Lower lobe of right lung (tissue), 2 donors: ENCODE measurements around the gene GMDS. TPM values are rescaled to one million over a fixed set of nuclear protein-coding genes. Genes with fewer than 3 reads are reported as not detected.
A peak's percentile ranks its signal among the peaks of the same experiment; 100 is the strongest.

ENCODE experiments used
- ATAC-seq, 2 donors: fragments of 200-7000 bp; cut with Tn5 transposase; one replicate each; pipeline ENCODE4 v1.9.1; 2020 to 2022; ENCODE audit warnings: mild to moderate bottlenecking in 2 of 2, moderate library complexity in 2 of 2
- DNase-seq: peaks from one replicate; pipeline ENCODE4 v3.0.0-alpha.2; 2020
- H3K27ac ChIP-seq: fragments of 200-600 bp; one replicate; pipeline ENCODE4 v1.8.0; 2022
- H3K27me3 ChIP-seq: fragments of 200-600 bp; one replicate; pipeline ENCODE4 v1.8.0; 2022; ENCODE audit warnings: low read depth
- H3K36me3 ChIP-seq: fragments of 200-600 bp; one replicate; pipeline ENCODE4 v1.8.0; 2022; ENCODE audit warnings: mild to moderate bottlenecking
- H3K4me1 ChIP-seq: fragments of 200-600 bp; one replicate; pipeline ENCODE4 v1.8.0; 2022
- H3K4me3 ChIP-seq: fragments of 200-600 bp; one replicate; pipeline ENCODE4 v1.8.0; 2022; ENCODE audit warnings: mild to moderate bottlenecking
- H3K9me3 ChIP-seq: fragments of 200-600 bp; one replicate; pipeline ENCODE4 v1.8.0; 2022
- CTCF ChIP-seq: fragments of 200-600 bp; IDR thresholded peaks from one replicate; pipeline ENCODE4 v1.8.0; 2022; ENCODE audit warnings: antibody characterized with exemption, mild to moderate bottlenecking
- intact Hi-C: fragments of 100-400 bp; cut with DNase I; formaldehyde crosslinking; loops from one replicate; pipeline ENCODE4 v1.11.0; 2022
- total RNA-seq: library from RNA; stranded (reverse); fragmentation: NEBNext Ultra II Directional; extraction: Animal tissue kit (Norgen Biotek cat#: 25700); gene quantifications from one replicate; pipeline ENCODE4 v1.2.1, GENCODE V29; 2021
- donor health status: DM: no; HTN: yes; CAD: no; lungs with severe emphysema.

Gene GMDS
- total RNA-seq, 1 donor from 2014 or later: 12.7 TPM

DNA sequence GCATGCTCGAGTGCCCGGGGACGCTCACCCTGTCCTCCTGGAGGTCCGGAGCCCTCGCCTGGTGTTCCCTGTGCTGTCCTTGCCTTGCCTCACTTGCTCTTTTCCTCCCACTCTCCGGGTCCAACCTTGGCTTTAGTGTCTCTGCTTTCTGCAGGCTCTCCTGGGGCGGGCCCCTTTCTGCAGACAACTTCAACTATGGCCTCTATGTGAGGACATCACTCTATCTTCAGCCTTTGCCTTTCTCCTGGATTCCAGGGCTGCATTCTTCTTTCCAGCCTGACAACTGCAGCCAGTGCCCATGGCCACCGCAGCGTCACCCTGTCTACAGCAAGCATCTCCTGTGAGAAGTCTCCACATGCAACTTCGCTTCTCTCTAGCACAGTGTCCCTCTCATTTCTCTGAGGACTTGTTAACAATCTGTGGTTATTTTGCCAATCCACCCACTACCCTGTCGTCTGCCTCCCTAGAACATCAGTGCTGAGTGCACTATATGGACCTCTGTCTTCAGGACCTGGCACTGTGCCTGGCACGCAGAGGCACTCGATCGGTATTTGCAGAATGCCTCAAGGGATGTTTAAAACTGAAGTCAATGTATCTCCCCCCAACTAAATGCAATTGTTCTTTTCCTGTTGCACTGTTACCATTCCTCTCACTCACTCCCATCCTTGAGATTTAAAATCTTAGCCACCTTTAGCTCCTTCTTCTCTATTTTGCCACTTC, 599.8 kb downstream of the GMDS start:
- no peak for TF ChIP-seq CTCF
- ATAC-seq (no peak), DNase-seq (no peak)
- no peak overlapping the region for H3K27ac ChIP-seq
- H3K9me3 ChIP-seq: no peaks in the 10 kb centered on the region
- no peaks in the 10 kb centered on the region for H3K27me3 ChIP-seq
- no peaks in the 10 kb centered on the region for H3K4me1 ChIP-seq
- no peak overlapping the region for H3K4me3 ChIP-seq
- intact Hi-C loops: no loop called here
- no peaks in the 10 kb centered on the region for H3K36me3 ChIP-seq

DNA sequence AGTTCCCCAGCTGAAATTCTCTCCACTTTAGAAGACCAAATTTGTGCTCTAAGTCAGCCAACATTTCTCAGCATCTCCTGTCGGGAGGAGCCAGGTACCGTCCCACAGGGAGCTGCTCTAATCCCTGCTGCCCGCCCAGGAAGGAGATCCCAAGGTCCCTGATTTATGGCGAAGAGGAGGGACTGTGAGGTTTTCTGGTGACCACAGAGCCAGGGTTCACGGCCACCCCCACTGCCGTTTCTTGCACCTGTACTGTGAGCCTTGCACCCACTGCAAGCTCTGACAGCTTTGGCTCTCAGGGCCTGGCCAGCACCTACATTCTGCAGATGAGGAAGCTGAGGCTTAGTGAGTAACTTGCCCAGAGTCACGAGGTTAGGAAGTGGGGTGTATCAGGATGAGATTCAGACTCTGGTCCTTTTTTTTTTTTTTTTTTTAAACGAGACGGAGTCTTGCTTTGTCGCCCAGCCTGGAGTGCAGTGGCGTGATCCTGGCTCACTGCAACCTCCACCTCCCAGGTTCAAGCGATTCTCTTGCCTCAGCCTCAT, 600.8 kb downstream of the GMDS start:
- DNase-seq: no peak
- no peak for TF ChIP-seq CTCF
- intact Hi-C loops: no loop called here
- H3K27me3 ChIP-seq: no peaks in the 10 kb centered on the region
- H3K9me3 ChIP-seq: no peaks in the 10 kb centered on the region
- ATAC-seq: no peak
- H3K36me3 ChIP-seq: no peaks in the 10 kb centered on the region
- H3K27ac ChIP-seq: no peak overlapping the region
- H3K4me3 ChIP-seq: no peak overlapping the region
- H3K4me1 ChIP-seq: no peaks in the 10 kb centered on the region

DNA sequence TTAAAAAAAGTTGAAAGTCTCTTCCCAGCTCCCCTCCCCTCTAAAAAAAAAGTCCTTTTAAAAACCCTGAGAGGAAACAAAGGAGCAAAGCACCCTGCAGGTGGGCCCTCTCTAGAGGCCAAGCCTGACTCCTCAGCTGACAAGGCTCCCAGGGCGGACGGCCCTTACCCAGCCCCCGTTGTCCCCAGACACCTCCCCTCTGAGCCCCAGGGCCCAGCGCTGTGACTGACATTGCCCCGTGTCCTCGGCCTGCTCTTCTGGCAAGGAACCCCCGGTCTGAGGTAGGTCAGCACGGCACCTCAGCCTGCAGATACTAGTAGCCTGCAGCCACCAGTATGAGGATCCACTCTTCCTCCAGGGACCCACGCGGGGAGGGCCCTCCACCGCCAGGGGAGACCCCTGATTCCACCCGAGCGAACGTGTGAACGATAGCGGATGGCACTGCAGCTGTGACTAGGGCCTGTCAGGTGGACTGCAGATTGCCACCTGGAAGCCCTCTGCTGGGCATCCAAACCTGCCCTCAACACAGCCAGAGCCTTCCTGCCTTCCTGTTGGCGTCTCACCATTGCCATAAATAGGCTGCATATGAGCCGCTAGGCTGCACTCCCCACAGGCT, 601.5 kb downstream of the GMDS start:
- Histone ChIP-seq H3K9me3 (no peaks in the 10 kb centered on the region), H3K27ac (no peak overlapping the region), H3K27me3 (no peaks in the 10 kb centered on the region), H3K4me3 (no peak overlapping the region), H3K36me3 (no peaks in the 10 kb centered on the region), H3K4me1 (no peaks in the 10 kb centered on the region)
- TF ChIP-seq CTCF: no peak
- ATAC-seq (no peak), DNase-seq (no peak)
- intact Hi-C loops: no loop called here

GRCh38 chr6:1643111-1643510, 602.3 kb downstream of the GMDS start:
- intact Hi-C loops: no loop called here
- DNase-seq (no peak), ATAC-seq (no peak)

DNA sequence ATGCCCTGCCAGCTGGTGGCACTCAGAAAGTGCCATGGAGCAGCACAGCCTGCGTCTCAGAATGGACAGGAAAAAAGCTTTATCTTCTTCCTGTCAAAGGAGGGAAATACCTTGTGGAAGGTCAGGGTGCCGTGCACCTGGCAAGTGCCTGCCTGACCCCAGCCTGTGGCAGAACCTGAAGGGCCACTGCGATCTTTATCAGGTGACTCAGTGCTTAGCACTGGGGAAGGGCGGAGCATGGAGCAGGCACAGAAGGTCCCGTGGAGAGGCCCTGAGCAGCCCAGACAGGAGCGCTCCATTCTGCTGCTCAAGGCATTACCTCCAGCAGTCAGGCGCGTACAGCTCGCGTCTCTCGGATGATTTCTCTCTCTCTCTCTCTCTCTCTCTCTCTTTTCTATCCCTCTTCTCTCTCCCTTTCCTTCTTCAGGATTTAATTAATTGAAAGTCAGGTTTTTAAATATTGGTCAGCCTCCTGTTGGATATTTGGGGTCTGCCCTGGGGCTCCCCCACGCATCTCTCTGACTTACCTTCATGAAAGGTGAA, 604.0 kb downstream of the GMDS start:
- H3K4me1 ChIP-seq: no peaks in the 10 kb centered on the region
- no peaks in the 10 kb centered on the region for H3K9me3 ChIP-seq
- no peak overlapping the region for H3K4me3 ChIP-seq
- TF ChIP-seq CTCF: no peak
- ATAC-seq (peak; percentile 85 to 87), DNase-seq (no peak)
- intact Hi-C loops: no loop called here
- H3K27ac ChIP-seq: no peak overlapping the region
- H3K36me3 ChIP-seq: no peaks in the 10 kb centered on the region
- no peaks in the 10 kb centered on the region for H3K27me3 ChIP-seq

More at GRCh38 chr6:1643111-1643510, 602.3 kb downstream of the GMDS start:
- no peak overlapping the region for H3K4me3 ChIP-seq
- no peaks in the 10 kb centered on the region for H3K27me3 ChIP-seq
- H3K27ac ChIP-seq: no peak overlapping the region
- H3K36me3 ChIP-seq: no peaks in the 10 kb centered on the region
- no peaks in the 10 kb centered on the region for H3K9me3 ChIP-seq
- H3K4me1 ChIP-seq: no peaks in the 10 kb centered on the region
- TF ChIP-seq CTCF: no peak
